Neural progenitor cell (in vitro differentiated cells): ENCODE results near the gene SMARCA4. TPM values are rescaled to one million over a fixed set of nuclear protein-coding genes. Genes with fewer than 3 reads are reported as not detected.

Experiments
- DNase-seq: peaks from one replicate; pipeline ENCODE4 v3.0.0-alpha.2; 2016; ENCODE audit warnings: low spot score
- H2AFZ ChIP-seq: fragments of 200-600 bp; sonication (generic); replicated peaks from 2 replicates; pipeline ENCODE4 v1.6.1; 2016; ENCODE audit warnings: antibody characterized with exemption
- H3F3A ChIP-seq: fragments of 200-600 bp; sonication (generic); 2 replicates; pipeline ENCODE4 v1.6.1; 2016; ENCODE audit warnings: antibody characterized with exemption, low read depth
- H3K27ac ChIP-seq: fragments of 200-600 bp; sonication (generic); 2 replicates; pipeline ENCODE4 v1.5.1; 2016; ENCODE audit warnings: mild to moderate bottlenecking
- H3K27me3 ChIP-seq: fragments of 200-600 bp; sonication (generic); 2 replicates; pipeline ENCODE4 v1.6.1; 2016; ENCODE audit warnings: mild to moderate bottlenecking, moderate library complexity
- H3K36me3 ChIP-seq: fragments of 200-600 bp; sonication (generic); 2 replicates; pipeline ENCODE4 v1.5.1; 2016
- H3K4me1 ChIP-seq: fragments of 200-600 bp; sonication (generic); 2 replicates; pipeline ENCODE4 v1.6.1; 2016; ENCODE audit warnings: mixed run types
- H3K4me2 ChIP-seq: fragments of 200-600 bp; sonication (generic); 2 replicates; pipeline ENCODE4 v1.6.1; 2016
- H3K4me3 ChIP-seq: fragments of 200-600 bp; sonication (generic); 2 replicates; pipeline ENCODE4 v1.5.1; 2016
- H3K79me2 ChIP-seq: fragments of 200-600 bp; sonication (generic); 2 replicates; pipeline ENCODE4 v1.6.1; 2016; ENCODE audit warnings: low read depth
- H3K9ac ChIP-seq: fragments of 200-600 bp; sonication (generic); 2 replicates; pipeline ENCODE4 v1.6.1; 2016
- H3K9me3 ChIP-seq: fragments of 200-600 bp; sonication (generic); 2 replicates; pipeline ENCODE4 v1.5.1; 2016; ENCODE audit warnings: low read depth
- H4K20me1 ChIP-seq: fragments of 200-600 bp; sonication (generic); 2 replicates; pipeline ENCODE4 v1.6.1; 2016; ENCODE audit warnings: low read depth
- H3K27ac Mint-ChIP-seq: 3 replicates; pipeline ENCODE4 v1.8.0; 2021; ENCODE audit warnings: mixed read lengths
- H3K27me3 Mint-ChIP-seq: 2 replicates; pipeline ENCODE4 v1.8.0; 2022; ENCODE audit warnings: low read depth, mild to moderate bottlenecking, inconsistent platforms, moderate library complexity, mixed read lengths; ENCODE audit not compliant: insufficient read depth
- H3K36me3 Mint-ChIP-seq: 3 replicates; pipeline ENCODE4 v1.8.0; 2021; ENCODE audit warnings: mixed read lengths
- H3K4me1 Mint-ChIP-seq: 3 replicates; pipeline ENCODE4 v1.8.0; 2021; ENCODE audit warnings: mixed read lengths
- H3K4me3 Mint-ChIP-seq: 3 replicates; pipeline ENCODE4 v1.8.0; 2021; ENCODE audit warnings: mild to moderate bottlenecking, moderate library complexity, mixed read lengths
- H3K9me3 Mint-ChIP-seq: 3 replicates; pipeline ENCODE4 v1.8.0; 2020; ENCODE audit warnings: mixed read lengths
- CTCF ChIP-seq: fragments of 200-600 bp; sonication (generic); IDR thresholded peaks from 2 replicates; pipeline ENCODE4 v1.5.1; 2017; ENCODE audit warnings: antibody characterized with exemption, mild to moderate bottlenecking
- EZH2 ChIP-seq: fragments of 200-600 bp; sonication (generic); IDR thresholded peaks from 2 replicates; pipeline ENCODE4 v1.6.1; 2017; ENCODE audit warnings: antibody characterized with exemption, mild to moderate bottlenecking, moderate library complexity
- EZH2phosphoT487 ChIP-seq: fragments of 200-600 bp; sonication (generic); IDR thresholded peaks from 2 replicates; pipeline ENCODE4 v1.6.1; 2017; ENCODE audit warnings: antibody characterized with exemption
- total RNA-seq: library from RNA; depleted of rRNA; stranded (reverse); fragments of >200 nt; gene quantifications from 2 replicates; pipeline ENCODE4 v1.2.3, GENCODE V29; 2015; ENCODE audit warnings: low replicate concordance

SMARCA4 gene
- total RNA-seq, 1 donor from 2014 or later = 169 TPM

GRCh38 chr19:11044431-11044830 lies 83.6 kb downstream of the SMARCA4 start:
- Histone ChIP-seq H3K9ac (no peak overlapping the region), H3K4me2 (no peak overlapping the region), H3K36me3 (peaks cover 5% of the 10 kb centered on the region), H4K20me1 (peaks cover 4% of the 10 kb centered on the region), H3F3A (peaks cover 4% of the 10 kb centered on the region), H2AFZ (no peak overlapping the region), H3K9me3 (no peaks in the 10 kb centered on the region), H3K4me3 (no peak overlapping the region), H3K27me3 (no peaks in the 10 kb centered on the region), H3K79me2 (no peaks in the 10 kb centered on the region), H3K27ac (no peak overlapping the region), H3K4me1 (no peaks in the 10 kb centered on the region)
- no peak overlapping the region for H3K27ac Mint-ChIP-seq
- no peaks in the 10 kb centered on the region for H3K4me1 Mint-ChIP-seq
- H3K27me3 Mint-ChIP-seq = peaks cover 6% of the 10 kb centered on the region
- peaks cover 49% of the 10 kb centered on the region for H3K36me3 Mint-ChIP-seq
- TF ChIP-seq CTCF (no peak), EZH2 (no peak), EZH2phosphoT487 (no peak)
- H3K4me3 Mint-ChIP-seq = no peak overlapping the region
- H3K9me3 Mint-ChIP-seq = no peaks in the 10 kb centered on the region
- DNase-seq = no peak

GRCh38 chr19:11045536-11045935 lies 84.7 kb downstream of the SMARCA4 start:
- peaks cover 4% of the 10 kb centered on the region for H3F3A ChIP-seq
- no peak overlapping the region for H3K4me2 ChIP-seq
- no peaks in the 10 kb centered on the region for H3K4me1 Mint-ChIP-seq
- H3K9me3 Mint-ChIP-seq = no peaks in the 10 kb centered on the region
- no peak for DNase-seq
- no peak overlapping the region for H3K27ac Mint-ChIP-seq
- peaks cover 15% of the 10 kb centered on the region for H4K20me1 ChIP-seq
- no peaks in the 10 kb centered on the region for H3K79me2 ChIP-seq
- peaks cover 4% of the 10 kb centered on the region for H3K36me3 ChIP-seq
- H3K27me3 ChIP-seq = no peaks in the 10 kb centered on the region
- peaks cover 51% of the 10 kb centered on the region for H3K36me3 Mint-ChIP-seq
- H3K27me3 Mint-ChIP-seq = peaks cover 3% of the 10 kb centered on the region
- no peak overlapping the region for H3K27ac ChIP-seq
- no peak overlapping the region for H3K4me3 ChIP-seq
- no peak overlapping the region for H3K9ac ChIP-seq
- H2AFZ ChIP-seq = no peak overlapping the region
- TF ChIP-seq EZH2phosphoT487 (no peak), EZH2 (no peak)
- H3K4me1 ChIP-seq = no peaks in the 10 kb centered on the region
- H3K9me3 ChIP-seq = no peaks in the 10 kb centered on the region
- H3K4me3 Mint-ChIP-seq = no peak overlapping the region

- no peaks in the 10 kb centered on the region for H3K9me3 Mint-ChIP-seq
- H3K27me3 Mint-ChIP-seq = peaks cover 5% of the 10 kb centered on the region
- Histone ChIP-seq H3K4me1 (no peaks in the 10 kb centered on the region), H3K9me3 (no peaks in the 10 kb centered on the region), H3K4me3 (no peak overlapping the region), H3K27me3 (no peaks in the 10 kb centered on the region), H3K79me2 (no peaks in the 10 kb centered on the region), H3K9ac (no peak overlapping the region), H2AFZ (no peak overlapping the region), H3F3A (peaks cover 4% of the 10 kb centered on the region), H3K27ac (no peak overlapping the region), H4K20me1 (peaks cover 15% of the 10 kb centered on the region), H3K4me2 (no peak overlapping the region), H3K36me3 (peaks cover 4% of the 10 kb centered on the region)
- H3K4me1 Mint-ChIP-seq = no peaks in the 10 kb centered on the region
- no peak for DNase-seq
- peak overlapping the region; percentile 76 for H3K27ac Mint-ChIP-seq
- no peak overlapping the region for H3K4me3 Mint-ChIP-seq
- peaks cover 46% of the 10 kb centered on the region for H3K36me3 Mint-ChIP-seq
- TF ChIP-seq CTCF = no peak
- TF ChIP-seq EZH2 = no peak
- no peak for TF ChIP-seq EZH2phosphoT487
These were observed 86.0 kb downstream of the SMARCA4 start for GRCh38 chr19:11046605-11047354.

GRCh38 chr19:11047866-11048265 lies 87.0 kb downstream of the SMARCA4 start:
- no peak for DNase-seq
- Mint-ChIP-seq H3K4me3 (no peak overlapping the region), H3K9me3 (no peaks in the 10 kb centered on the region), H3K27me3 (peaks cover 5% of the 10 kb centered on the region), H3K4me1 (no peaks in the 10 kb centered on the region), H3K27ac (no peak overlapping the region), H3K36me3 (peaks cover 38% of the 10 kb centered on the region)
- peaks cover 11% of the 10 kb centered on the region for H4K20me1 ChIP-seq
- H2AFZ ChIP-seq = no peak overlapping the region
- no peaks in the 10 kb centered on the region for H3K9me3 ChIP-seq
- no peaks in the 10 kb centered on the region for H3K79me2 ChIP-seq
- H3K36me3 ChIP-seq = peaks cover 4% of the 10 kb centered on the region
- no peak for TF ChIP-seq EZH2phosphoT487
- no peak for TF ChIP-seq CTCF
- TF ChIP-seq EZH2 = no peak
- H3K4me3 ChIP-seq = no peak overlapping the region
- no peaks in the 10 kb centered on the region for H3K4me1 ChIP-seq
- H3K9ac ChIP-seq = no peak overlapping the region
- no peak overlapping the region for H3K4me2 ChIP-seq
- H3K27me3 ChIP-seq = no peaks in the 10 kb centered on the region
- H3F3A ChIP-seq = no peaks in the 10 kb centered on the region
- H3K27ac ChIP-seq = no peak overlapping the region
